Rectal smooth muscle tissue (tissue), 1 donor: ENCODE measurements around the gene PLXNA4.

Experiments
- H3K27ac ChIP-seq: one replicate; pipeline ENCODE4 v1.7.0; 2013; ENCODE audit warnings: low read depth, low read length, inconsistent platforms
- H3K27me3 ChIP-seq: one replicate; pipeline ENCODE4 v1.7.0; 2013; ENCODE audit warnings: low read length; ENCODE audit not compliant: control insufficient read depth, insufficient read depth
- H3K36me3 ChIP-seq: one replicate; pipeline ENCODE4 v1.7.0; 2013; ENCODE audit warnings: low read length; ENCODE audit not compliant: control insufficient read depth, insufficient read depth
- H3K4me1 ChIP-seq: one replicate; pipeline ENCODE4 v1.7.0; 2013; ENCODE audit warnings: low read length; ENCODE audit not compliant: control insufficient read depth, insufficient read depth
- H3K4me3 ChIP-seq: one replicate; pipeline ENCODE4 v1.7.0; 2013; ENCODE audit warnings: low read length
- H3K9ac ChIP-seq: one replicate; pipeline ENCODE4 v1.7.0; 2013; ENCODE audit warnings: low read length

PLXNA4 gene

DNA sequence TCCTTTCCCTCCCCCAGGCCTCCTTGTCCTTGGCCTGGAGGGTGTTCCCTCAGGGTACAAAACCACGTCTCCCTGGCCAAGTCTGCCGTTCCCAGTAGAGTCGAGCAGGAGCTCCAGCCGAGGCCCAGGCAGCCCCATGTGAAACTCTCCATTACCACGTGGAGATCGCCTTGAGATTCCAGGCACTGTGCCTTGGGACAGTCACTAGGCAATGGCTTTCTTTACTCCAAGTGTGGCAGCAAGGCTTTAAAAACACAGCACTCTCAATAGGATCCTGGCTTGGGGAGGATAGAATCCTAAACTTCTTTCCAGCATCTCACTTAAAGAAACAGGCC is 57.5 kb downstream of the PLXNA4 start:
- no peaks in the 10 kb centered on the region for H3K4me1 ChIP-seq
- H3K27me3 ChIP-seq, result no peaks in the 10 kb centered on the region
- no peak overlapping the region for H3K27ac ChIP-seq
- no peak overlapping the region for H3K9ac ChIP-seq
- no peaks in the 10 kb centered on the region for H3K36me3 ChIP-seq
- no peak overlapping the region for H3K4me3 ChIP-seq

DNA sequence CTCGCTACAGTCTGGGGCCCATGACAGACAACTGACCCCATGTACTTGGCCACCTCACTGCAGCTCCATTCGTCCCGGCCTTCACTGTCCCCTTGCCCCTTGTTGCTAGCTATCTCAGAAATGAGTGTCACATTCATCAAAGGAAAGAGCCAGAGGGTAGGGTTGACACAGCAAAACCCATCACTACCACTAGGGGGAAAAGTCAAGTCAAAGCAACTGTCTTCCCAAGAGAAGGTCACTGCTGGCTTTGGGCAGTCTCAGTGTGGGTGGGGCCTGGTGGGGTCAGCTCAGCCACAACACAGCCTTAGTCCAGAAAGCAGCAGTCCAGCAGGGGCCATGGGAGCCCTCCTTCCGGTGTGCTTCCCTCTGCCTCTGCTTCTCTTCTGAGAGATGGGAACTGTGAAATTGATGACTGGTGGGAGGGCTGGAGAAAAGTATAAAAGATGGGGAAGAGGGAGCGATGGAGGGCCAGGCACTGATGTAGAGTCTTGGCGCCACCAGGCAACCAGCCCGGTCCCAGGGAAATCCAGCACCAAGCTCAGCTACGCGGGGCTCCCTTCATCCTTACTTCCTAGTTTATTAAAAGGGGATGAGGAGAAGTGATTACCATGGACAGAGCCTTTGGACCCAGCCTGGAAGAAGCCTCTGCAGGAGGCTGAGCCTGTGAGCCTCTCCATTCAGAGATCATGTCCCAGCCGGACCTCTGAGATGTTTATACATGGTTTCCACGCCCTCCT is 58.0 kb downstream of the PLXNA4 start:
- Histone ChIP-seq H3K9ac (no peak overlapping the region), H3K27ac (no peak overlapping the region), H3K4me1 (no peaks in the 10 kb centered on the region), H3K27me3 (no peaks in the 10 kb centered on the region), H3K4me3 (no peak overlapping the region), H3K36me3 (no peaks in the 10 kb centered on the region)

DNA sequence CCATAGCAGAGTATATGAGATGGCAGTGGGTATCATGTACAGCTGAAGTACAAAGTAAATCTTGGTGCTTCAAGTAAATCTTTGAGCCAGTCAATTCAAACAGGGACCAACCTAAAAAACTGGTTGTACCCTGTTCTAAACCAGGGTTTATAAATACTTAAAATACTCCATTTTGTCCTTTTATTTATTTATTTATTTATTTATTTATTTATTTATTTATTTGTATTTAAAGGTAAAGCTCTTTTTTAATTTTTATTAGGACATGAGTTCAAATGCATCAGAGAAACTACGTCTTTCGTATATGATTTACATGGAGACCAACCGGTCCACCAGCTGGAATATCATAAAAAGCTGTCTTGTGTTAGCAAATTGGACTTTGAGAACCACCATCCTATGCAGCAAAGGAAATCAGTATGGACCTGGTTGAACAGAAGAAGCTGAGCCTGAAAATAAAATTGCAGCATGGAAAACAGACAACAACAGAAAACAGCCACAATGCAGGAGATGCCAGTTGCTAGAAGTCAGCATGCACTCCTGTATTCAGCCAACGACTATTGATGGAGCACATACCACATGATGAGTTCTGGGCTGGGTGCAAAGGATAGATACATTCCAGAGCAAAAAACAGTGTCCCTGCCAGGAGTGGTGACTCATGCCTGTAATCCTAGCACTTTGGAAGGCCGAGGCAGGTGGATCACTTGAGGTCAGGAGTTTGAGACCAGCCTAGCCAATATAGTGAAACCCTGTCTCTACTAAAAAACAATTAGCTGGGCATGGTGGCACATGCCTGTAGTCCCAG is 60.0 kb downstream of the PLXNA4 start:
- no peak overlapping the region for H3K27ac ChIP-seq
- H3K4me3 ChIP-seq, result no peak overlapping the region
- no peak overlapping the region for H3K9ac ChIP-seq
- no peaks in the 10 kb centered on the region for H3K4me1 ChIP-seq
- H3K36me3 ChIP-seq, result no peaks in the 10 kb centered on the region
- H3K27me3 ChIP-seq, result no peaks in the 10 kb centered on the region

DNA sequence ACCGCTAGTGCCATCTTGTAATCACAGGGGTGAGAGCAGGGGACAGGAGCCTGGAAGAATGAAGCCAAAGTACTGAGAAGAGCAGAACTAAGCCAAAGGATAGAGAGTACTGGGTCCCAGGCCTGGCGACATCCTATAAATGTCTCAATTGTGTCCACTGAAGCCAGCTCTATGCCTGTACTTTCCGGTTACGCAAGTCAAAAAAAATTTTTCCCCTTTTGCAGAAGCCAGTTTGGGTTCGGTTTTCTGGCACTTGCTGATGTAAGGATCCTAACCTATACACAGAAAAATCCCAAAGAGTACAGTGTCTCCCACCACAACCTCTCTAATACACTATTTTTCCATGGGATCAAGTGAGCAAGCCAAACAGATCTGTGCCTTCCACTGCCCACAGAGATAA is 61.1 kb downstream of the PLXNA4 start:
- Histone ChIP-seq H3K4me3 (no peak overlapping the region), H3K27me3 (no peaks in the 10 kb centered on the region), H3K4me1 (no peaks in the 10 kb centered on the region), H3K27ac (no peak overlapping the region), H3K9ac (no peak overlapping the region), H3K36me3 (no peaks in the 10 kb centered on the region)

DNA sequence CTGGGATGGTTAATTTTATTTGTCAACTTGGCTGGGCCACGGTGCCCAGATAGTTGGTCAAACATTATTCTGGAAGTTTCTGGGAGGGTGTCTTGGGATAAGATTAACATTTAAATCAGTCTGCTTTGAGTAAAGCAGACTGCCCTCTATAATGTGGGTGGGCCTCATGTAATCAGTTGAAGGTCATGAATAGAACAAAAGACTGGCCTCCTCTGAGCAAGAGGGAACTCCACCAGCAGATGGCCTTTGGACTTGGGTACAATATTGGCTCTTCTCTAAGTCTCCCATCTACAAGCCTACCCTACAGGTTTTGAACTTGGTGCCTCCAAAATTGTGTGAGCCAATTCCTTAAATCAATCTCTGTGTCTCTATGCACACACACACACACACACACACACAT is 61.8 kb downstream of the PLXNA4 start:
- H3K36me3 ChIP-seq, result no peaks in the 10 kb centered on the region
- H3K9ac ChIP-seq, result no peak overlapping the region
- H3K27me3 ChIP-seq, result no peaks in the 10 kb centered on the region
- no peaks in the 10 kb centered on the region for H3K4me1 ChIP-seq
- no peak overlapping the region for H3K4me3 ChIP-seq
- H3K27ac ChIP-seq, result no peak overlapping the region

DNA sequence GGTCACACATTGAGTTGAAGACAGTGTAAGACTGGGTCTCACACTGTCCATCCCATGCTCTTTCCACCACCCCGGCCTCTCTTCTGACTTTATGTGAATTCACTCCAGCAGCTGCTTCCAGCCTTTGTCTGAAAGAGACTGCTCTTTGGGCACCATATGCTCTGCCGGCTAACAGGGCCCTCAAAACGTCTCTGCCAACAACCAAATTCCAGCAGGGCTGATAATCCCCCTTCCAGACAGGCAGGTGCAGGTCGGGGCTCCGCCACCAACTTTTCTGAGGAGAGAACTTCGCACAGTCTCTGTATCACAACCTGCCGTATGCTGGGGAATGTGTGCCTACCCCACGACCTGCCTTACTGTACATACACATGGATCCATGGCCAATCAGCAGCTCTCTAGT is 64.3 kb downstream of the PLXNA4 start:
- no peak overlapping the region for H3K27ac ChIP-seq
- H3K4me1 ChIP-seq, result no peaks in the 10 kb centered on the region
- no peak overlapping the region for H3K9ac ChIP-seq

DNA sequence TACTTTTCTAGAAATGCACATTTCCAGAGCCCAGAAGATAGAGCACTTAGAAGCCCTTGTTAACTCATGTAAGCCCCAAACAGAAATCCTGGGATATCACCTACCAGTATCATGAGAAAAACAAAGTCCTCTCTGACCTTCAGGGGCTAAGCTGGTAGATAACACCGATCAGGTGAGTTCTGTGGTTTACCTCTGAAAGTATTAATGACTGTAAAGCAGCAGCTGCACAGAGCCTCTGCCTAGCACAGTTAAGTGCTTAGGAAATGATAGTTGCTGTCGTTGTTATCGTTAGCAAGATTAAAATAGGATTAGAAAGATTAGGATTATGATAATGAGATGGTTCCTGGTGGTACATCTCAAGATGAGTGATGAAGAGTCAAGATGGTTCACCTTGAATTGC is 64.9 kb downstream of the PLXNA4 start:
- Histone ChIP-seq H3K4me3 (no peak overlapping the region), H3K27ac (no peak overlapping the region), H3K27me3 (no peaks in the 10 kb centered on the region), H3K36me3 (no peaks in the 10 kb centered on the region), H3K9ac (no peak overlapping the region), H3K4me1 (no peaks in the 10 kb centered on the region)

More for the DNA sequence above, 64.3 kb downstream of the PLXNA4 start:
- Histone ChIP-seq H3K36me3 (no peaks in the 10 kb centered on the region), H3K4me3 (no peak overlapping the region), H3K27me3 (no peaks in the 10 kb centered on the region)

DNA sequence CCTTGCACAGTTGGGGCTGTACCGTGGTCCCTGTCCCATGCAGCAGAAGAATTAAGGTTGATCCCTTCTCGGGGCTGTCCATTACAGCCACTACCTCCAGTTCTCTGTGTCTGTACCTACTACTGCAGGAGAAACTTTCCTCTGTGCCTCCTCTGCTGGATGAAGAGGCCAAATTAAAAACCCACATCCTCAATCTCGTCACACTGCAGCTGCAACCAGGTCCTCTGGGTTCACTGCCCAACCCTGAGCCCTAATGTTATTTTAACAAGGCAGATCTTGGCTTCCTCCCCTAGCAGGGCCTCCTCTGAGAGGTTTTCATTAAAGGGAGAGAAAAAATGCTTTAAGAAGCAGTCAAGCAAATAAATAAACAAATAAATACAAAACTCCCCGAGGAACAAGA is 66.6 kb downstream of the PLXNA4 start:
- Histone ChIP-seq H3K4me1 (no peaks in the 10 kb centered on the region), H3K27me3 (no peaks in the 10 kb centered on the region), H3K36me3 (no peaks in the 10 kb centered on the region), H3K27ac (no peak overlapping the region), H3K4me3 (no peak overlapping the region), H3K9ac (no peak overlapping the region)

DNA sequence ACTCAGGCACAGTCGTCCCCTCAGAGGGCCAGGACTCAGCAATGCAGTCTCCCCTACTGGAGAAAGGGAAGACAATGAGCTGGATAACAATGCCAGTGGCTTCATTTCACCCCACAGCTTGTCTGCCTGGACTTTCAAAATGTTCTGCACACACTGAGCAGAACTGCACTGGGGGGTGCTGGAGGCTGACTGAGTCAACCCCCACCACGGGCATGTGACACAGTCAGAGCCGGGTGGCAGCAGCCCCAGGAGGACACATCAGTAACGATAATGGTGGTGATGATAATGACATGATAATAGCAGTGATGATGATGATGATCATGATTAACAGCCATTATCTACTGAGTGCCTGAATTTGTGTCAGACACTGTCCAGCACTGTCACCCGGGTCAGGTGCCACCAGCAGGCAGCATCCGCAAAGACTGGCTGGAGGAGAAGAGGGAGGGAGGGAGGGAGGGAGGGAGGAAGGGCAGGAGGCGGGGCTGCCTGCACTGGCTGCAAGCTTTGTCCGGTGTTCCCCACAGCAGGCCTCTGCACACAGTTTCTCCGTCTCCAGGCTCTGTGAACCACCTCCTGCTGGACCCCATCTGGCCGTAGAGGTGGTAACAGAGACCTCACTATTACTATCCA is 67.4 kb downstream of the PLXNA4 start:
- Histone ChIP-seq H3K4me1 (no peaks in the 10 kb centered on the region), H3K4me3 (no peak overlapping the region), H3K27me3 (no peaks in the 10 kb centered on the region), H3K27ac (no peak overlapping the region), H3K9ac (no peak overlapping the region), H3K36me3 (no peaks in the 10 kb centered on the region)

DNA sequence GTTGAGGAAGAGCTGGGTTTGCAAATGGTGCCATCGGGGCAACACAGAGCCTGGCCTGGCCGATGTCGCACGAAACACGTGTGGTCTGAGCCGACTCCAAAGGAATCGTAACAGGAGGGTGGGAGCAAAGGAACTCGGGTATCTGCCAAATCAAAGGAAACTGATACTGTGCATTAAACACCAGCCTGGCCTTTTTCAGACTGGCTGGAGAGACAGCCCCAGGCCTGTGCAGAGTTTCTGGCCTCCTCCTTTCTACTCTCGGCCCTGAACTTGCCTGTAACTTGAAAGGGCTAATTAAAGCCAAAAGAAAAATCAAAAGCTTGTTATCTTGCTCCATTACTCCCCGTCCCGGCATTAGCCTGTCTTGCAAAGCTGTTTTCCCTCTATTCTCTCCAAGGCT is 71.4 kb downstream of the PLXNA4 start:
- no peaks in the 10 kb centered on the region for H3K4me1 ChIP-seq
- no peaks in the 10 kb centered on the region for H3K27me3 ChIP-seq
- H3K27ac ChIP-seq, result no peak overlapping the region
- no peak overlapping the region for H3K9ac ChIP-seq
- H3K36me3 ChIP-seq, result no peaks in the 10 kb centered on the region
- H3K4me3 ChIP-seq, result no peak overlapping the region

DNA sequence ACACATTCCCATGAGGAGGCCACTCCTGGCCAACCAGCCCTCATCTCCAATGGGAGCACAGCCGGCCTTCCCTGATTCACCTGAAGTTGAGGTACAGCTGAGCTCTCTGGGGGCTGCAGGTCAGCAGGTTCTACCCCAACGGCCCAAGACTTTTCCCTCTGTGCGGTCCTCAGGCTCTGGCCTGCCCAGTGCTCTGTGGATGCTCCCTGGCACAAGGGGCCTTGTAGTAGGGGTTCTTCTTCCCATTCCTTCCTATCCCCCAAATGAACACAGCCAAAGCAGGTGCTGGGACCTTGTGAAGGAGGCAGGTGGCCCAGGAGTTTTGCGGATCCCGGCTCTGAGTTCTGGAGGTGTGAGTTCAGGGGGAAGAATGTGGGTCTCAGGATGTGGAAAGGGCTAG is 72.2 kb downstream of the PLXNA4 start:
- no peaks in the 10 kb centered on the region for H3K4me1 ChIP-seq
- no peak overlapping the region for H3K4me3 ChIP-seq
- no peaks in the 10 kb centered on the region for H3K27me3 ChIP-seq
- no peak overlapping the region for H3K9ac ChIP-seq
- H3K27ac ChIP-seq, result no peak overlapping the region
- no peaks in the 10 kb centered on the region for H3K36me3 ChIP-seq

DNA sequence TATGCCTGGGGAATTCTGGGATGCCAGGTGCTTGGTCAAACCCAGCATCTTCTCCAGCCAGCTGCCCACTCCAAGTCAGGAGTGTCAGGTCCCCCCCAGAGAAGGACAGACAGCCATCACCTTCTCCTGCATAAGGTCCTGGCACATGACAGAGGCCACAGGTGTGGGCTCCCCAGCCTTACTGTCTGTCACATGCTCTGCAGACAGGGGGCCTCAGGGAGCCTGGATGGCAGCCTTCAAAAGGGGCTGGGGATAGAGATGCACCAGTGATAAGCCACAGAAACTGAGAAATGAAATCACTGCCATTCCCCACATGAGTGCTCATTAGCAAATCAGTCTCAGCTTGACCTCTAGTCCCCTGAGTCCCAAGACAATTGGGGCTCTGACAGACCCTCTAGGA is 72.9 kb downstream of the PLXNA4 start:
- H3K27me3 ChIP-seq, result no peaks in the 10 kb centered on the region

More for the DNA sequence above, 72.9 kb downstream of the PLXNA4 start:
- H3K36me3 ChIP-seq, result no peaks in the 10 kb centered on the region
- H3K4me3 ChIP-seq, result no peak overlapping the region
- no peak overlapping the region for H3K9ac ChIP-seq
- H3K4me1 ChIP-seq, result no peaks in the 10 kb centered on the region
- H3K27ac ChIP-seq, result no peak overlapping the region
